Measurements from ENCODE around the gene TSSK6.

TSSK6 gene

GRCh38 chr19:19530889-19531288, 15.5 kb upstream of the TSSK6 start:
- no peak for DNase-seq (ENCODE audit: low spot score)

DNA sequence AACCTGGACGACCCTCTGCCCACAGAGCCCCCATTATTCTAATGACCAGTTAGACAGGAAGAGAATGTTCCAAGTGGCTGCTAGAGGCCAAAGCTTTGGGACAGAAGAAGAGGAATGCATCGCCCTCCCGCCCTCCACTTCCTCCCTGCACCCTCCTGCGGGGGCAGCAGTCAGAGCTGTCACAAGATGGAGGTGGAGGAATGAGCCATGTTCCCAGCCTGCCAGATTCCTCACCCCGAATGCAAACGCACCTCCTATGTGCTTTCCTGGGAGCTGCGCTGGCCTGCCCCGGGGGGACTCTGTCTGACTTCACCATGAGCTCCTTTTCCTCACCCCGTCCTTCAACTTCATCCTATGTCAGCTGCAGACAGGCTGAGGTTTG, 15.1 kb upstream of the TSSK6 start:
- DNase-seq (ENCODE audit: low spot score), result no peak

DNA sequence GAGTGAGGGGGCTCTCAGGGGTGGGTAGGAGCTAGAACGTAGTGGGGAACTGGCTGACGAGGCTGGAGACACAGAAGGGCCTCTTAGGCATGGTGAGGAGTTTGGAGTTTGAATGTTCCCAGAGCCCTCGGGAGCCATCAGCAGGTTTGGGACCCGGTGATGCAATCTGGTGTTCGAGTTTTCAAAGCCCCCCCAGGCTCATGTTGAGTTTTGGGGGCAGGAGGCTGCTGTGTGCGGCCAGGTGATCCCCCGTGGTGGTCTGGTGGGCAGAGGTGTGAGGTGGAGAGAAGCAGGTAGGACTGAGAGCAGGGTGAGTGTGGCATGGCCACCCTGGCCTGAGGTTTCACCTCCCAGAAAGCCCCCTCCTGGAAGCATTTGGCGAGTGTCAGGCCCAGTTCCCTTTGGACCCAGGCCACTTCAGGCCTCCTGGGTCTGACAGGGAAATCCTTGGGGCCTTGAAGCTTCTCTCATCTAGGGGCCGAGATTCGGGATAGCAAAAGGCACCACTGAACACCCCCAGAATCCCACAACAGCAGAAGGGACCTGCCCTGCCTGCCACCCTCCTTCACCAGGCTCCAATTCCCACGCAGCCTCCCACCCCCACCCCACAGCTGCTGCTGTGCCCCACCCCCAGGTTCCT, 14.6 kb upstream of the TSSK6 start:
- no peak for DNase-seq (ENCODE audit: low spot score)

GRCh38 chr19:19528721-19529490, 13.6 kb upstream of the TSSK6 start, which contains the start of gene YJEFN3:
Gene YJEFN3 (plus strand): TSS chr19:19528911. CDS start chr19:19528933, 22 bp downstream.
- DNase-seq (ENCODE audit: low spot score), result no peak

GRCh38 chr19:19527674-19528625, 12.6 kb upstream of the TSSK6 start:
- DNase-seq (ENCODE audit: low spot score), result no peak

- DNase-seq (ENCODE audit: low spot score), result no peak
These were observed 12.0 kb upstream of the TSSK6 start for GRCh38 chr19:19527371-19527656.

DNA sequence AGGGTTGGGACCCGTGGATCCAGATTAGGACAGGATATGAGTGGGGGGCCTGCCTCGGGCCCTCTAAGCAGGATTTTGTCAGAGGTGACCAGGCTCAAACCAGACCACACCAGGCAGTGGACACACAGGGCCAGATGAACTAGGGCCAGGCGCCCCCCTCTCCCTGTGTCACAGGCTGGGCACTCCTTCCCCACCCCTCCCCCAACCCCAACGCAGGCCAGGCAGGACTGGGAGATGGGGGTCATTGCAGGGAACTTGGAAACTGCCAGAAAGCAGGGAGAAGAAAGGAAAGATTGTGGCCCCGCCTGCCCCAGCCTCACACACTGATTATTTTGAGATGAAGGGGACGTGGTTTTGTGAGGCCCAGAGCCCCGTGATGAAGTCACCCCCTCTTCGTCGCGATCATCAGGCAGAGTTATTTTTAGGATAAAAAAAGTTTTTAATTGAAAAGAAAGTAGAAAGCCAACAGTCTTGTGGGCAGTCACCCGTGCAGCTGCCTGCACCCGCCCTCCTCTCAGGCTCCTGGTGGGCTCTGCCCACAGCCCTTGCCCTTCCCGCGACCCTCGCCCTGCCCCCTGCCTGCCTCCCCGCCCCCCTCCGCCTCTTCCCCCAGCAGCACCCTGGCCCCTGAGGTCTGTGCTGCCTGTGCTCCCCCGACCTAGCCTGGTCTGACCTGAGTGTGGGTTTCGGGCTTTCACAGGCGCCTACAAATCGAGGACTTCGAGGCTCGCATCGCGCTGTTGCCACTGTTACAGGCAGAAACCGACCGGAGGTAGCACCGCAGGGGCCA, 11.4 kb upstream of the TSSK6 start:
- DNase-seq (ENCODE audit: low spot score), result no peak

DNA sequence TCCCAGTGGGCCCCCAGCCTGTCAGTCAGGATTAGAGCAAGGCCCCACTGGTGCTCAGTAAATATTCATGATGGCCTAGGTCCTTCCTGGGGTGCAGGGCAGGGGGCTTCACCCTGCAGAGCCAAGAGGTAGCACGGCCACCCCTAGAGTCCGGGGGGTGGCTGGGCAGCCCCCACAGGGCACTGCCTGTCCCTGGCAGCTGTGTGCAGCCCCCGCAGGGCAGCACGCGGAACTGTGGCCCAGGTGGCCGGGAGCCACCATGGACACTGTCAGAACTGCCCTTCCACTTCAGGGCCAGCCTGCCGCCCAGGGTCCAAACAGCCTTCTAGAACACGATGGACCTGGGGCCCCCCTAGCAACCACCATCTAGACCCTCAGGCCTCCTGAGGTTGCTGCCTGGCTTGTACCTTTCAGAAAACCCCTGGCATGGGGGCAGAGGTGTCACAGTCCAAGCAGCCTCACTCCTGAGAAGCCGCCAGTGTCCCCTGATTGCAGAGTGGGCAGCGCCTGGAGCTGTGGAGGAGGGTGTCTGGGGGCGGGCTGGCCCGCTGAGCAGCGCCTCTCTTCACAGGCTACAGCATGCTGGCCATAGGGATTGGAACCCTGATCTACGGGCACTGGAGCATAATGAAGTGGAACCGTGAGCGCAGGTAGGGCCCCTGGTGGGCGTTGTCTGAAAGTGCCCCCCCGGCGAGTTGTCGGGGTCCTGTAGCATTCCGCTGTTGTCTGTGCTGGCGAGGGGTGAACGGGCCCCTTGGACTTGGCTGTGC, 10.4 kb upstream of the TSSK6 start:
- no peak for DNase-seq (ENCODE audit: low spot score)

DNA sequence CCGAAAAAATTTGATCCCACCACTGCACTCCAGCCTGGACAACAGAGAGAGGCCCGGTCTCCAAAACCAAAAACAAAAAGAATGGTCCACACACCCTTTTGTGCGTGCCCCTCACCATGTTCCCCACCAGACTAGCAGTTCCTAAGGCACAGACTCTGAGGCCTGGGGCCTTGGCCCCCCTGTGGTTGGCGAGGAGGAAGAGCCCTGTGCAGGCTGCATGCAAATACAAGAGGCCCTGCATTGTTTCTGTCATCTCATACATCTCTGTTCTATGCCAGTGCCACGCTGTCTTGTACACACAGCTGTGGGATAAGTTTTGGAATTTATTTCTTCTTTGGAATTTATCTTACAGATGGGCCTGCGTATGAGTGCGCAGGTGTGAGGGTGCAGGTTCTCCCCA, 8.7 kb upstream of the TSSK6 start:
- DNase-seq (ENCODE audit: low spot score), result no peak

DNA sequence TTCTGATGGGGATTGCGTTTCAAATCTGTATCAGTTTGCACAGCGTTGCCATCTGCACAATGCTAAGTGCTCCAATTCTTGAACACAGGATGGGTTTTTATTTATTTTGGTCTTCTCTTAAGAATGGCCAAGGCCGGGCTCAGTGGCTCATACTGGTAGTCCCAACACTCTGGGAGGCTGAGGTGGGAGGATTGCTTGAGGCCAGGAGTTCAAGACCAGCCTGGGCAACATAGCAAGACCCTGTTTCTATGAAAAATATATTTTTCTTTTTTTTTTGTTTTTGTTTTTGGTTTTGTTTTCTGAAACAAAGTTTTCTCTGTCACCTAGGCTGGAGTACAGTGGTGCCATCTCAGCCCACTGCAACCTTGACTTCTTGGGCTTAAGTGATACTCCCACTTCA, 7.8 kb upstream of the TSSK6 start:
- DNase-seq (ENCODE audit: low spot score), result no peak

DNA sequence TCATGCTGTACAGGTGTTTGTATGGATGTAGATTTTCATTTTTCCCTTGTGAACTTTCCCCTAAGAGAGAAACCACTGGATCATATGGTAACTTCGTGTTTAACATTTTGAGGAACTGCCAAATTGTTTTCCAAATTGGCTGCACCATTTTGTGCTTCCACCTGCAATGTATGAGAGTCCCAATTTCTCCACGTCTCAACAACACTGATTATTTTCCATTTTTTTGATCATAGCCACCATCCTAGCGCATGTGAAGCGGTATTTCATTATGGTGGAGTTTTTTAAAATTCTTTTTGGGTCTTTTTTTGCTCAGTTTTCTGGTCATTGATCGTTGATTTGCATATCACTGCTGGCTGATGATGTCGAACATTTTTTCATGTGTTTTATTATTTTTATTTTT, 5.6 kb upstream of the TSSK6 start:
- no peak for DNase-seq (ENCODE audit: low spot score)

DNA sequence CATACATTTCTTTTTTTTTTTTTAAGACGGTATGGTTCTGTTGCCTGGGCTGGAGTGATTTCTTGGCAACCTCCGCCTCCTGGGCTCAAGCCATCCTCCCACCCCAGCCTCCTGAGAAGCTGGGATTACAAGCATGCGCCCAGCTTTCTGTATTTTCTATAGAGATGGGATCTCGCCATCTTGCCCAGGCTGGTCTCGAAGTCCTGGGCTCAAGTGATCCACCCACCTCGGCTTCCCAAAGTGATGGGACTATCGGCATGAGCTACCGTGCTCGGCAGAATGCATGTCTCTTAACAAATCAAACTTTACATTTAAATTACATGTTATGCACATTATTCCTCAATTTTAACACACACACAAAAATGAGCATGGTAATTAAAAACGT, 1.9 kb upstream of the TSSK6 start:
- no peak for DNase-seq (ENCODE audit: low spot score)

DNA sequence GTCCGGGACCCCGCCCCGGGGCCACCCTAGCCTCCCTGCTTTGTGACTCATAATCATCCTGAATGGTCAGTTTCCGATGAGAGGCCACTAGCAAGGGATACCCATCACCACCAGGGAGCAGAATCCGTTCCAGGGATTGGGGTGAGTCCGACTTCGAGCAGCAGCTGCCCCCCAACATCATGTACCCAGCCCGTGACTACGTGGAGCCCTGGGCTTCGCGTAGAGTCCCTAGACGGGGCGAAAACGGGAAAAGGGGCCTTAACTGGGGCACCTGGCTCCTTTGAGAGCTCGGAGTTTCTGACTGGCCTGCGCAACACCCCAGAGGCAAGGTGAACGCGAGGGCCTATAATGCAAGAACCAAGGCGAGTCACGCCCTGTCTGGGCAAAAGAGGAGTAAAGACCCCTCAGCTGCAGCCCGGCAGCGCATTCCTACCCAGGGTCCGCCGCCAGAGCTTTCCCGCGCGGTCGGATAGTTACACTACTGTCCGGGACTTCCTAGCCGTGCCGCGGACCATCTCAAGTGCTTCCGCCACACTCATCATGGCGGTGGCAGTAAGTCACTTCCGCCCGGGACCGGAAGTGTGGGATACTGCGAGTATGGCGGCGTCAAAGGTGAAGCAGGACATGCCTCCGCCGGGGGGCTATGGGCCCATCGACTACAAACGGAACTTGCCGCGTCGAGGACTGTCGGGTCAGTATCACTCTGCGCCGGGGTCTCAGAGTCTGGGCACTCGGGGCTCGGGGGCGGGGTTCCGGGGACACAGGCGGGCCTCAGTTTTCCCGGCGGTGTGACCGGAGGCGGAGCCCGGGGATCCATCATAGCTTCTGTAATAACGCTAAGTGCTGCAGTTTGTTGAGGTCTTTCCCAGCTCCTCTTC, 533 bp upstream of the TSSK6 start, which contains the start of gene NDUFA13:
Gene NDUFA13, plus strand, starts transcription at position 584 of the 878 bp plus-strand sequence. Its CDS starts 14 bp downstream, at position 598.
- DNase-seq (ENCODE audit: low spot score), result peak; percentile 92

- no peak for DNase-seq (ENCODE audit: low spot score)
These were observed 1.1 kb downstream of the TSSK6 start for GRCh38 chr19:19514215-19514657.

DNA sequence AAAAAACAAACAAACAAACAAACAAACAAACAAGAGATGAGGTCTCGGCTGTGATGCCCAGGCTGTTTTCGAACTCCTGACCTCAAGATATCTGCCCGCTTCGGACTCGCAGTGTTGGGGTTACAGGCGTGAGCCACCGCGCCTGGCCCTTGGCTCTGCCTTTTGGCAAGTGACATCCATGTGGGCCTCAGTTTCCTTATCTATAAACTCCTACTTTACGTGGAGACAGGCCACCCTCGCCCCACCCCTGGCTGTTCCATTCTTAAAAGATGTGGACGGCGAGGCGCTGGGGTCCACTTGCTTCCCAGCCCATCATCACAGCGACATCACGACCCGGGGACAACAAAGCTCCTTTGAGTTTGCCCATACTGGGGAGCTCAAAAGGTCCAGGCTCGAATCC, 1.7 kb downstream of the TSSK6 start:
- no peak for DNase-seq (ENCODE audit: low spot score)

GRCh38 chr19:19510432-19510831, 4.9 kb downstream of the TSSK6 start:
- DNase-seq (ENCODE audit: low spot score), result no peak

DNA sequence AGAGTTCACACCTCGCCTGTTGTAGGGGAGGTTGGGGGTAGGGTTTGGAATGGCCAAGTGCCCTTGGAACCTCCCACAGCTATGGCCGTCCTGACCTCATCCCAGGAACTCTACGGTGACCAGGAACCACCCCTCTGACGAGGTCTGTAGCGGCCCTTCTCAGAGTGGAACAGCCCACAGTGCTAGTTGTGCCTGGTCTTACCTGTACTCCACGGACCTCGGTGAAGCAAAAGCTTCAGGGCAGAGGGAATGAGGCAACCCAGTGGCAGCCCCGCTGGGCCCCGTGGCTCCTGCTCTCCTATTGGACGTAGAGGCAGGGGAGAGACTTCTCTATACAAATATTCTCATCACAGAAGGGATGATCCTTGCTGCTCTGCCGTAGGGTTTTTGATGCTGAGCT, 7.1 kb downstream of the TSSK6 start:
- DNase-seq (ENCODE audit: low spot score), result no peak

- no peak for DNase-seq (ENCODE audit: low spot score)
These were observed 8.0 kb downstream of the TSSK6 start for GRCh38 chr19:19507354-19507753.

DNA sequence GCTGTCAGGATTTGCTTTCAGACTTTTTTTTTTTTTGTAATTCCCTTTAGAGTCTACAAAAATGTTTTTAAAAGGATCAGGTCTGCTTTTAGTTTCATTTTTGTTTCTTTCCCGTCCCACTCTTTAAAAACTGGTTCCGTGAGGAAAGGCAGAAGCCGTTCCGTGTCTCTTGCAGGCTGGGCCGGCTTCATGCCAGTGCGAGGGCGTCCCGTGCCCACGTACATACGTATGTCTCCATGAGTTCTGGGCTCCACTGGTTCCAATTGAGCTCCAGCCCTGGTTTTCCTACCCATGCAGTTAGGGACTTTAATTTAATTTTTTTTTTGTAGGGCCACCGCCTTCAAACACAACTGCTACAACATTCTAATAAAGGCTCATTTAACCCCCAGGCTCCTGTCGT, 8.8 kb downstream of the TSSK6 start:
- DNase-seq (ENCODE audit: low spot score), result no peak

Data from pons (tissue), 1 donor.